WTC11 (cell line): ENCODE data around the gene TBC1D22B.

Experiments
- FOXK1 ChIP-seq: sonication (generic); formaldehyde crosslinking; IDR thresholded peaks from 2 replicates; pipeline ENCODE4 v1.8.0; 2022; ENCODE audit warnings: mild to moderate bottlenecking, moderate library complexity, missing genetic modification reagents
- SP1 ChIP-seq: sonication (generic); formaldehyde crosslinking; conservative IDR thresholded peaks from 2 replicates; pipeline ENCODE4 v1.8.1; 2022; ENCODE audit warnings: missing genetic modification reagents
- ZNF317 ChIP-seq: sonication (generic); formaldehyde crosslinking; IDR thresholded peaks from 2 replicates; pipeline ENCODE4 v1.8.1; 2023; ENCODE audit warnings: low read depth, mild to moderate bottlenecking, moderate library complexity, missing genetic modification reagents, borderline replicate concordance
- TF ChIP-seq, protein P1 (sequence below): fragments of 200-600 bp; IDR thresholded peaks from 2 replicates; pipeline ENCODE4 v1.8.0; 2022; ENCODE audit warnings: antibody characterized with exemption
- TF ChIP-seq, protein P2 (sequence below): sonication (generic); formaldehyde crosslinking; IDR thresholded peaks from 2 replicates; pipeline ENCODE4 v1.8.0; 2022; ENCODE audit warnings: mild to moderate bottlenecking, missing genetic modification reagents
- TF ChIP-seq, protein P3 (sequence below): sonication (generic); formaldehyde crosslinking; IDR thresholded peaks from 2 replicates; pipeline ENCODE4 v1.8.0; 2023; ENCODE audit warnings: missing genetic modification reagents, mild to moderate bottlenecking, borderline replicate concordance

DNA sequence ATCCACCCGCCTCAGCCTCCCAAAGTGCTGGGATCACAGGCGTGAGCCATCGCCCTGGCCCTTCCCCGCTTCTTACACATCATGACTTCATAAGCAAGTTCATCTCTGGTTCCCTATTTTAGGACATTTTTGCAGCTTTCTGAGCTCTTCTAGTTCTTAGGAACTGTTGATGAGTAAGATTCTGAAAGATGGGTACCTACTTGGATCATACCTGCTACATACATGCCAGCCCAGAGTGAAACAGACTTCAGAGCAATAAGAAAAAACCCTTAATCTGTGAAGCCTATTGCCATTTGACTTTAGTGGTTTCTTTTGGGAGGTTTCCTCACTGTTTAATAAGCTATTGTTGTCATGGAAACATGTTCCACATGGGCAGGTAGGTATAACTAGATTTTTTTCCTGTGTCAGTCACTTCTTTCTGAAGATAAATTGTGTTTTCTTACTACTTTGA, 28.3 kb downstream of the TBC1D22B start:
- TF ChIP-seq, protein P1, sequence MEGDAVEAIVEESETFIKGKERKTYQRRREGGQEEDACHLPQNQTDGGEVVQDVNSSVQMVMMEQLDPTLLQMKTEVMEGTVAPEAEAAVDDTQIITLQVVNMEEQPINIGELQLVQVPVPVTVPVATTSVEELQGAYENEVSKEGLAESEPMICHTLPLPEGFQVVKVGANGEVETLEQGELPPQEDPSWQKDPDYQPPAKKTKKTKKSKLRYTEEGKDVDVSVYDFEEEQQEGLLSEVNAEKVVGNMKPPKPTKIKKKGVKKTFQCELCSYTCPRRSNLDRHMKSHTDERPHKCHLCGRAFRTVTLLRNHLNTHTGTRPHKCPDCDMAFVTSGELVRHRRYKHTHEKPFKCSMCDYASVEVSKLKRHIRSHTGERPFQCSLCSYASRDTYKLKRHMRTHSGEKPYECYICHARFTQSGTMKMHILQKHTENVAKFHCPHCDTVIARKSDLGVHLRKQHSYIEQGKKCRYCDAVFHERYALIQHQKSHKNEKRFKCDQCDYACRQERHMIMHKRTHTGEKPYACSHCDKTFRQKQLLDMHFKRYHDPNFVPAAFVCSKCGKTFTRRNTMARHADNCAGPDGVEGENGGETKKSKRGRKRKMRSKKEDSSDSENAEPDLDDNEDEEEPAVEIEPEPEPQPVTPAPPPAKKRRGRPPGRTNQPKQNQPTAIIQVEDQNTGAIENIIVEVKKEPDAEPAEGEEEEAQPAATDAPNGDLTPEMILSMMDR: no peak
- TF ChIP-seq ZNF317: no peak
- TF ChIP-seq, protein P2, sequence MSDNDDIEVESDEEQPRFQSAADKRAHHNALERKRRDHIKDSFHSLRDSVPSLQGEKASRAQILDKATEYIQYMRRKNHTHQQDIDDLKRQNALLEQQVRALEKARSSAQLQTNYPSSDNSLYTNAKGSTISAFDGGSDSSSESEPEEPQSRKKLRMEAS (CRISPR knock-in tag): no peak
- TF ChIP-seq FOXK1 (CRISPR knock-in tag): no peak
- TF ChIP-seq SP1: no peak
- TF ChIP-seq, protein P3, sequence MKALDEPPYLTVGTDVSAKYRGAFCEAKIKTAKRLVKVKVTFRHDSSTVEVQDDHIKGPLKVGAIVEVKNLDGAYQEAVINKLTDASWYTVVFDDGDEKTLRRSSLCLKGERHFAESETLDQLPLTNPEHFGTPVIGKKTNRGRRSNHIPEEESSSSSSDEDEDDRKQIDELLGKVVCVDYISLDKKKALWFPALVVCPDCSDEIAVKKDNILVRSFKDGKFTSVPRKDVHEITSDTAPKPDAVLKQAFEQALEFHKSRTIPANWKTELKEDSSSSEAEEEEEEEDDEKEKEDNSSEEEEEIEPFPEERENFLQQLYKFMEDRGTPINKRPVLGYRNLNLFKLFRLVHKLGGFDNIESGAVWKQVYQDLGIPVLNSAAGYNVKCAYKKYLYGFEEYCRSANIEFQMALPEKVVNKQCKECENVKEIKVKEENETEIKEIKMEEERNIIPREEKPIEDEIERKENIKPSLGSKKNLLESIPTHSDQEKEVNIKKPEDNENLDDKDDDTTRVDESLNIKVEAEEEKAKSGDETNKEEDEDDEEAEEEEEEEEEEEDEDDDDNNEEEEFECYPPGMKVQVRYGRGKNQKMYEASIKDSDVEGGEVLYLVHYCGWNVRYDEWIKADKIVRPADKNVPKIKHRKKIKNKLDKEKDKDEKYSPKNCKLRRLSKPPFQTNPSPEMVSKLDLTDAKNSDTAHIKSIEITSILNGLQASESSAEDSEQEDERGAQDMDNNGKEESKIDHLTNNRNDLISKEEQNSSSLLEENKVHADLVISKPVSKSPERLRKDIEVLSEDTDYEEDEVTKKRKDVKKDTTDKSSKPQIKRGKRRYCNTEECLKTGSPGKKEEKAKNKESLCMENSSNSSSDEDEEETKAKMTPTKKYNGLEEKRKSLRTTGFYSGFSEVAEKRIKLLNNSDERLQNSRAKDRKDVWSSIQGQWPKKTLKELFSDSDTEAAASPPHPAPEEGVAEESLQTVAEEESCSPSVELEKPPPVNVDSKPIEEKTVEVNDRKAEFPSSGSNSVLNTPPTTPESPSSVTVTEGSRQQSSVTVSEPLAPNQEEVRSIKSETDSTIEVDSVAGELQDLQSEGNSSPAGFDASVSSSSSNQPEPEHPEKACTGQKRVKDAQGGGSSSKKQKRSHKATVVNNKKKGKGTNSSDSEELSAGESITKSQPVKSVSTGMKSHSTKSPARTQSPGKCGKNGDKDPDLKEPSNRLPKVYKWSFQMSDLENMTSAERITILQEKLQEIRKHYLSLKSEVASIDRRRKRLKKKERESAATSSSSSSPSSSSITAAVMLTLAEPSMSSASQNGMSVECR: no peak
